SJSA1 (cell line): ENCODE data around the gene KRIT1. TPM values are rescaled to one million over a fixed set of nuclear protein-coding genes. Genes with fewer than 3 reads are reported as not detected.
A peak's percentile ranks its signal among the peaks of the same experiment; 100 is the strongest.
"Not testable (repeated sequence)": the region's sequence is repeated elsewhere in the genome, so short reads cannot be mapped to it uniquely, and the experiment has no call there.

Experiments used
- DNase-seq, 2 experiments: peaks; one replicate each; pipeline ENCODE4 v3.0.0-alpha.2; 2015 to 2020; ENCODE audit warnings: low spot score in 2 of 2, low read depth in 1 of 2
- H3K27ac ChIP-seq: fragments of 250-450 bp; sonication (Bioruptor Pico); 2 replicates; pipeline ENCODE4 v1.5.1; 2020; ENCODE audit warnings: mild to moderate bottlenecking, moderate library complexity
- H3K27me3 ChIP-seq: fragments of 250-450 bp; sonication (Bioruptor Pico); replicated peaks from 2 replicates; pipeline ENCODE4 v1.5.1; 2020; ENCODE audit warnings: mild to moderate bottlenecking, moderate library complexity
- H3K36me3 ChIP-seq: fragments of 250-450 bp; sonication (Bioruptor Pico); 2 replicates; pipeline ENCODE4 v1.5.1; 2020; ENCODE audit warnings: mild to moderate bottlenecking
- H3K4me1 ChIP-seq: fragments of 250-450 bp; sonication (Bioruptor Pico); replicated peaks from 2 replicates; pipeline ENCODE4 v1.6.1; 2021; ENCODE audit warnings: mild to moderate bottlenecking
- H3K4me3 ChIP-seq: fragments of 250-450 bp; sonication (Bioruptor Pico); 2 replicates; pipeline ENCODE4 v1.5.1; 2020; ENCODE audit warnings: mild to moderate bottlenecking
- H3K9me3 ChIP-seq: fragments of 250-450 bp; sonication (Bioruptor Pico); replicated peaks from 2 replicates; pipeline ENCODE4 v1.5.1; 2020; ENCODE audit warnings: mild to moderate bottlenecking
- total RNA-seq: library from RNA; depleted of rRNA; stranded (reverse); fragments of >200 nt; shearing (Covaris generic); gene quantifications from 2 replicates; pipeline ENCODE4 v1.2.3, GENCODE V29; 2014

The KRIT1 gene
- total RNA-seq, 1 experiment from 2014 or later: 42.0 TPM

DNA sequence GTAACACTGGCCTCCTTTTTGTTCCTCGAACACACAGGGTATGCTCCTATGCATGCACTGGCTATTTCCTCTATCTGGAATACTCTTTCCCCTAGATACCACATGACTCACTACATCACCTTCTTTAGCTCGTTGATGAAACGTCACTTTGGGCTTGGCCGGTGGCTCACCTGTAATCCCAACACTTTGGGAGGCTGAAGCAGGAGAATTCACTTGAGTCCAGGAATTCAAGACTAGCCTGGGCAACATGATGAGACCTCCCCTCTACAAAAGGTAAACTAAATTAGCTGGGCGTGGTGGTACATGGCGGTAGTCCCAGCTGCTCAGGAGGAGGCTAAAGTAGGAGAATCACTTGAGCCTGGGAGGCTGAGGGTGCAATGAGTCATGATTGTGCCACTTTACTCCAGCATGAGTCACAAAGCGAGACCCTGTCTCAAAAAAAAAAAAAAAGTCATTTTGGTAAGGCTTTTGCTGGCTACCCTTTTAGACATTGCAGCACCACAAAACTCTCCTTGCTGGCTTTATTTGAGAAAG is 14.6 kb upstream of the KRIT1 start:
- Histone ChIP-seq H3K27me3 (no peaks in the 10 kb centered on the region), H3K27ac (no peak overlapping the region), H3K36me3 (0 out of 2 replicates have a peak, but pooled peaks cover 3% of the 10 kb centered on the region), H3K4me1 (peaks cover 22% of the 10 kb centered on the region), H3K4me3 (no peak overlapping the region), H3K9me3 (no peaks in the 10 kb centered on the region)
- DNase-seq: peak; percentile 50 to 54

DNA sequence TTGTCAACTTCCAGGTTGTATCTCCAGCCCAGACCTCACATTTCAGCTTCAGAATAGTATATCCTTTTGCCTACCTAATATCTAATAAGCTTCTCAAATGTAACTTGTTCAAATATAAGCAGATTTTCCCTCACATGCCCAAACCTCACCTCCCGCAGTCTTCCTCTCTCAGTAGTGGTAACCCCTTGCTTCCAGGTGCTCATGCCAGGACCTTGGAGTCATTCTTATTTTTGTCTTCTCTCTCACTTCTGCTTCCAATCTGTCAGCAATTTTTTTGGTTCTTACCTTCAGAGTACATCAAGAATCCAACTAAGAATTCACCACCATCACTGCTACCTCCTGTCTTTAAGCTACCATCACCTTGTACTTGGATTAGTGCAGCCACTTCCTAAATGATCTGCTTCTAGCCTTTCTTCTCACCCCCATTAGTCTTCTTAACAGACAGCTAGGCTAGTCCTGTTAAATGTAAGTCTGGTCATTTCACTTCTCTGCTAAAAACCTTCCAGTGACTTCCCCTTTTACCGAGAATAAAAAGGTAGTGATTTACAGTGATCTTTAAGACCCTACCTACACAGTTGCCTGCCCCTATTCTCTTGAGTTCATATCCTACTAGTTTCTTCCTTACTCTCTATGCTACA is 14.0 kb upstream of the KRIT1 start:
- H3K4me3 ChIP-seq: no peak overlapping the region
- no peak overlapping the region for H3K27ac ChIP-seq

DNA sequence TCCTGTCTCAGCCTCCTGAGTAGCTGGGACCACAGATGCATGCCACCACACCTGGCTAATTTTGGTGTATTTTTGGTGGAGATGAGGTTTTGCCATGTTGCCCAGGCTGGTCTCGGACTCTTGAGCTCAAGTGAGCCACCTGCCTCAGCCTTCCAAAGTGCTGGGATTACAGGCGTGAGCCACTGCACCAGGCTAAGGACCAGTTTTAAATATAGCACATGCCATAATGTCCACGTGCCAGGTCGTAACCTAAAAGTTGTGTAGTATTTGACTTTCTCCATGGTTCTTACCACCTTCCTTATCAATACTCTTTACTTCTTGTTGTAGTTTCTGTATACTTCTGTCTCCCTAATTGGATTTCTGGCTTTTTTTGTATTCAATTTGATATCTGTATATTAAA is 13.3 kb upstream of the KRIT1 start:
- Histone ChIP-seq H3K36me3 (peaks cover 4% of the 10 kb centered on the region; the same call in 1 of the 2 replicates), H3K9me3 (no peaks in the 10 kb centered on the region), H3K4me1 (peaks cover 31% of the 10 kb centered on the region), H3K4me3 (no peak overlapping the region), H3K27me3 (no peaks in the 10 kb centered on the region), H3K27ac (no peak overlapping the region)
- DNase-seq: no peak

More for the DNA sequence above, 14.0 kb upstream of the KRIT1 start:
- H3K9me3 ChIP-seq: no peaks in the 10 kb centered on the region
- no peak for DNase-seq
- peaks cover 26% of the 10 kb centered on the region for H3K4me1 ChIP-seq
- H3K27me3 ChIP-seq: no peaks in the 10 kb centered on the region
- 0 out of 2 replicates have a peak, but pooled peaks cover 3% of the 10 kb centered on the region for H3K36me3 ChIP-seq

DNA sequence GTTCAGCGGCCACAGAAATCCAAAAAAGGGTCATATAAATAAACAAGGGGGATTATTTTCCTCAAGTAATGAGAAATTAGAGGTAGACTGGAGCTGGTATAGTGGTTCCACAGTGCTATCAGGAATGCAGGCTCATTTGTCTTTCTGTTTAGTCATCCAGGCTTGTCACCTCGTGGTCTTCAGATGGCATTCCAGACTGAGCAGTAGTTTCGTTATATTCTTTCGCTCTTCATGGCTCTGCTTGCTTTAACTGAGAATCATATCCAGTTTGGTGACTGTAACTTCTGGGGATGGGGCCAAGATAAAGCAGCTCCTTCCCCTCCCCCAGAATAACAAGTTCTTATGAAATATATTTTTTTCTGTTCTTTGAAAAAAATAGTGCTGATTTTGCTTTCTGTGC is 9.6 kb upstream of the KRIT1 start:
- peaks cover 15% of the 10 kb centered on the region for H3K36me3 ChIP-seq
- peak overlapping the region; percentile 74 for H3K27ac ChIP-seq
- no peaks in the 10 kb centered on the region for H3K9me3 ChIP-seq
- H3K4me3 ChIP-seq: 0 out of 2 replicates have a peak overlapping the region, but pooled peaks have one; percentile 2
- peak; percentile 68 to 78 for DNase-seq
- no peaks in the 10 kb centered on the region for H3K27me3 ChIP-seq
- peaks cover 25% of the 10 kb centered on the region for H3K4me1 ChIP-seq

DNA sequence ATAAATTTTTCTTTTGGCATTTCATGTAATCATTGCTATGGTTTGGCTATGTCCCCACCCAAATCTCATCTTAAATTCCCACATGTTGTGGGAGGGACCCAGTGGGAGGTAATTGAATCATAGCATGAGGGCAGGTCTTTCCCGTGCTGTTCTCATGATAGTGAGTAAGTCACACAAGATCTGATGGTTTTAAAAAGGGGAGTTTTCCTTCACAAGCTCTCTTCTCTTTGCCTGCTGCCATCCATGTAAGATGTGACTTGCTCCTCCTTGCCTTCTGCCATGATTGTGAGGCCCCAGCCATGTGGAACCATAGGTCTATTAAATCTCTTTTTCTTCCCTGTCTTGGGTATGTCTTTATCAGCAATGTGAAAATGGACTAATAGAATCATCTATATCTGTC is 9.1 kb upstream of the KRIT1 start:
- H3K36me3 ChIP-seq: peaks cover 13% of the 10 kb centered on the region
- not testable (repeated sequence) for DNase-seq, H3K27me3 ChIP-seq, H3K4me3 ChIP-seq, H3K9me3 ChIP-seq
- H3K27ac ChIP-seq: peak overlapping the region; percentile 74
- H3K4me1 ChIP-seq: peaks cover 20% of the 10 kb centered on the region

DNA sequence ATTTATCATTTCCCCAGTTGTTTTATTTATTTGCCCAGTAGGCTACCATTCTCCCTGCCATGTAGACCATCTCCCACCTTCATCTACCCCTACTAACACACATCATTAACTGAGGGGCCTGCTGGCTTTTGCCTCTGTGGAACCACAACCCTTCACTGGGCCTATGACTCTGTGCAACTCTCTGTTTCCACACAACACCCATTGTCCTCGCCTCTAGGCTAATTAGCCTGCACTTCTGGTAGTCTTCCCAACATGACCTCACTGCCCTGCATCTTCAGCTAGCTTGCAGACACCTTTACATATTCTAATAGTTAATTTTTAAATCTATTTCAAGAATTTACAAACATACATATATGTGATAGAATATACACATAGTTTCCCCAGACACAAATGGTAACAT is 7.5 kb upstream of the KRIT1 start:
- no peaks in the 10 kb centered on the region for H3K27me3 ChIP-seq
- no peak overlapping the region for H3K27ac ChIP-seq
- peaks cover 12% of the 10 kb centered on the region for H3K36me3 ChIP-seq
- no peak overlapping the region for H3K4me3 ChIP-seq
- no peak for DNase-seq
- no peaks in the 10 kb centered on the region for H3K9me3 ChIP-seq
- H3K4me1 ChIP-seq: peaks cover 17% of the 10 kb centered on the region

DNA sequence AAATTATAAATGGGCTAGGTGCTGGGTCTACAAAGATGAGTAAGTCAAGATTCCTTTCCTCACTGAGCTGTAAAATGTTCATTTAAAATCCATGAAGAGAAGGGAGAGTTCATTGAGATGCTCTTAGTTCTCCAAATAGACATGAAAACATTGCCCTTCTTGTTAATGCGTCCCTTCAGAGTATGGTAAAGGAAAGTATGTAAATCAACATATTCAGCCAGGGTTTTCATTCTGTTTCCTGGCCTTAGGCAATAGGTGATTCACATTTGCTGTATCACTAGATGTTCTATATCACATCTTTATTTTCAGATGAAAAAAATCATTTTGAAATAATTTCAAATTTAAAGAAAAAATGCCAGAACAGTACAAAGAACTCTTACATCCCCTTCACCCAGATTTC is 5.5 kb upstream of the KRIT1 start:
- H3K4me3 ChIP-seq: no peak overlapping the region
- H3K9me3 ChIP-seq: no peaks in the 10 kb centered on the region
- H3K36me3 ChIP-seq: peaks cover 15% of the 10 kb centered on the region
- peaks cover 16% of the 10 kb centered on the region for H3K4me1 ChIP-seq
- DNase-seq: no peak
- no peak overlapping the region for H3K27ac ChIP-seq
- H3K27me3 ChIP-seq: no peaks in the 10 kb centered on the region

DNA sequence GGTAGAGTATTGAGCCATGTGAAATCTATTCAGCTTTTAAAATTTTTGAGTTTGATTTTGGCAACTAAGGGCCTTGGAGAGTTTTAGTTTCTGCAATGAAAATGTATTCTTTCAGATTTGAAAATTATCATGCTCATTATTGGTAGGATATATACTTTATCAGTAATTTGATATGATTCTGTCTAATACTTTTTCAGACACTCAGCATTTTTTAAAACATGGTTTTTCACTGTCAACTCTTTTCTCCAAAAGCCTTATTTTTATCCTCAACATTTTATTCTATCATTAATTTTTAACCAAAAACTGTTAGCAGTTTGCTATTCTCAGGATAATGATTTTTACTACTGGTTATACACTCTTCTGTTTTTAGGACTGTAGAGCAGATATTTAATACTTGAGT is 4.9 kb upstream of the KRIT1 start:
- peaks cover 10% of the 10 kb centered on the region for H3K4me1 ChIP-seq
- no peak for DNase-seq
- H3K9me3 ChIP-seq: no peaks in the 10 kb centered on the region
- no peak overlapping the region for H3K27ac ChIP-seq
- peaks cover 21% of the 10 kb centered on the region for H3K36me3 ChIP-seq
- no peaks in the 10 kb centered on the region for H3K27me3 ChIP-seq
- H3K4me3 ChIP-seq: no peak overlapping the region

DNA sequence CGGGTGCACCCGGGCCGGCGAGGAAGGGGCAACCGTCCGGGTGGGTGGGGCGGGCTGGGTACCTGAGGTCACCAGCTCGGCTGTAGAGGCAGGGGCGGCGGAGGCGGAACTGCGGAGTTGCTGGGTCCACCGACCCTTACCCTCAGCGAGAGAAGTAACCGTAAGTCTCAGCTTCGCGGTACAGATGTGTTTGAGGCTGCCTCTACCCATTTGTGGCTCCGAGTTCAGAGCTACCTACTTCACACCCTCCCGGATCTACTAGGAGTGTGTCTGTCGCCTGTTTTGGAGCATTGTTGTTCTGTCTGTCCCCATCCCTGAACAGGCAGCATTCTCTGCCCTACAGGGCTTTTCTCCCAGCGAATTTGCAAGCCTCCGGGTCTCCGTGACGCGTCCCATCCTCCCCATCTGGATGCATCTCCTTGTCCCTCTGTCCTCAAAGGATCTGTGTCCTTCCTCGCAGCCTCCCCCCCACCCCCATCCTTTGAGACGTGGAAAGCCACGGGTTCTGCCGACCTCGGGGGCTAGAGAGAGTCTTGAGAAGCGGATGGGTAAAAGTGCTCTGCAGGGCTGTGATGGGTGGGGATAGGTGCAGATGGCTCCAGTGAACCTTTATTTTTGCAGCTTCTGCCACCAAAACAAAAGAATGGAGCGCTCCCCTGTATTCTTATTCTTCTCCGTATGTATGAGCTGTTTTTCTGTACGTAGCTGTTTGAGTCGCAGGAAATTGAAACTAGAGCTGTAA is 817 bp upstream of the KRIT1 start:
- peaks cover 27% of the 10 kb centered on the region for H3K36me3 ChIP-seq
- no peaks in the 10 kb centered on the region for H3K9me3 ChIP-seq
- H3K4me1 ChIP-seq: peaks cover 13% of the 10 kb centered on the region
- H3K4me3 ChIP-seq: peak overlapping the region; percentile 87
- peak; percentile 43 to 44 for DNase-seq
- H3K27ac ChIP-seq: peak overlapping the region; percentile 89
- no peaks in the 10 kb centered on the region for H3K27me3 ChIP-seq

DNA sequence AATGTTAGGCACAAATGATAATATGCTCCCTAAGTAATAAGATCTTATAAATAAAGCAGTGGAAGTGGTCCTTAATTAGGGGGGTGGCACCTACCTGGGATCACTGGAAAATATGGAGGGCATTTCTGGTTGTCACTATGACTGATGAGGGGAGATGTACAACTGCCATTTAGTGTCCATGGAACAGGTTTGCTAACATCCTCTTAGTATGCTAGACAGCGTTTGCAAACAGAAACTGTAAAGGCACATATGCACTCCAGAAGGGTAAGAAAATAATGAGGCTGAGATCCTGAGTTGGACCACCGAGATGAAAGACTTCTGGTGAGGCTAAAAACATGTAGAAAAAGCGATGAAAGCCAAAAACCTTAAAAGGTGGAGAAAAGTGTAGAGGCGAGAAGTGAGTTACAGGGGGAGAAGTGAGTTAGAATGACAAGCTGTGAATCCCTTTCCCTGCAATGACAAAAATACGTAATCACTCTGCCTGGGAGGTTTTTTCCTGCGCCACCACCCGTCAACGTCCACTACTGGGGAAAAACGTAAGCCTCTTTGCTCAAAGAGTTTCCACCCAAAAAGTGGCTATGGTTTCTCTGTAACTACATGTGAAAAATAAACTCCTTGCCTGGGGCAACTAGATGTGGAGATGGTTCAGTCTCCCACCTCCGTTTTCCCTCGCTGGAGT is 767 bp downstream of the KRIT1 start:
- Histone ChIP-seq H3K27me3 (no peaks in the 10 kb centered on the region), H3K36me3 (peaks cover 42% of the 10 kb centered on the region), H3K4me3 (peak overlapping the region; percentile 87), H3K27ac (peak overlapping the region; percentile 89), H3K9me3 (no peaks in the 10 kb centered on the region), H3K4me1 (peaks cover 13% of the 10 kb centered on the region)
- DNase-seq: peak in 1 of 2 experiments; percentile 61

DNA sequence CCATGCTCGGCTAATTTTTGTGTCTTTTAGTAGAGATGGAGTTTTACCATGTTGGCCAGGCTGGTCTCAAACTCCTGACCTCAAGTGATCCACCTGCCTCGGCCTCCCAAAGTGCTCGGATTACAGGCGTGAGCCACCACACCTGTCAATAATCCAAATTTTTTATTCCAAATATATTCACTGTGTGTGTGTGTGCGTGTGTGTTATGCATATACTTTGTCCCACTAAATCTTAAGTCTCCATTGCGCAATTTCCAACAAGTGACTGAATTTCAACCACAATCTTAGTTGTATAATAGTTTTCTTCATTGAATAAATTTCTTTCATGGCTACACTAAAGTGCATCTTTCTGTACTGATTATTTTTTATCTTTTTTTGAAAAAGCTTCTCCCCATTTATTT is 2.7 kb downstream of the KRIT1 start:
- Histone ChIP-seq H3K4me1 (peaks cover 13% of the 10 kb centered on the region), H3K4me3 (no peak overlapping the region), H3K27me3 (no peaks in the 10 kb centered on the region), H3K9me3 (no peaks in the 10 kb centered on the region), H3K36me3 (peaks cover 60% of the 10 kb centered on the region), H3K27ac (no peak overlapping the region)
- DNase-seq: no peak

DNA sequence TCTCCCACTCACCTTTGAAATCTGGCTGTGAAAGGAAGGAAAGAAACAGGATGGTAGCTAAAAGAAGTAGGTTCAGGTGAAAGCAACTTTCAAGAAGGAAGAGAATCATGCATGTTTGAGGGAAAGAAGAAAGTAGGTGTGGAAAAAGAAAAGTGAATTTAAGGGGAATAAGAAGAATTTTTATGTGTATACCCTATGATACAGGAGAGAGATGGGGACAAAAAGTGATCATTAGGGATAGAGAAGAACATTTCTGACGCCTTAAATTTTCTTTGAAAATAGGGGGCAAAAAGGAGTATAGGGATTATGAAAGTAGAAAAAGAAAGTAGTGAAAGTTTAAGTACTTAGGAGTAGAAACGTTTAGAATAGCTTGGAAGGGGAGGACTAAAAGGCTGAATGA is 15.2 kb downstream of the KRIT1 start:
- H3K4me3 ChIP-seq: no peak overlapping the region
- no peaks in the 10 kb centered on the region for H3K4me1 ChIP-seq
- H3K36me3 ChIP-seq: peaks cover 59% of the 10 kb centered on the region
- no peak overlapping the region for H3K27ac ChIP-seq
- DNase-seq: no peak
- no peaks in the 10 kb centered on the region for H3K27me3 ChIP-seq
- H3K9me3 ChIP-seq: no peaks in the 10 kb centered on the region

DNA sequence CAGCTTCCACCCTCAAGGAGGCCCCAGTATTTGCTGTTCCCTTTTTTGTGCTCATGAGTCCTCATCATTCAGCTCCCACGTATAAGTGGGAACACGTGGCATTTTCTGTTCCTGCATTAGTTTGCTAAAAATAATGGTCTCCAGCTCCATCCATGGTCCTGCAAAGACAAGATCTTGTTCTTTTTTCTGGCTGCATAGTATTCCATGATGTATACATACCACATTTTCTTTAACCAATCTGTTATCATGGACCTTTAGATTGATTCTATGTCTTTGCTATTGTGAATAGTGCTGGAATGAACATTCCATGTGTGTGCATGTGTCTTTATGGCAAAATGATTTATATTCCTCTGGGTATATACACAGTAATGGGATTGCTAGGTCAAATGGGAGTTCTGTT is 17.0 kb downstream of the KRIT1 start:
- Histone ChIP-seq H3K36me3 (peaks cover 57% of the 10 kb centered on the region), H3K4me3 (no peak overlapping the region), H3K4me1 (no peaks in the 10 kb centered on the region), H3K9me3 (no peaks in the 10 kb centered on the region), H3K27ac (no peak overlapping the region), H3K27me3 (no peaks in the 10 kb centered on the region)
- DNase-seq: no peak

DNA sequence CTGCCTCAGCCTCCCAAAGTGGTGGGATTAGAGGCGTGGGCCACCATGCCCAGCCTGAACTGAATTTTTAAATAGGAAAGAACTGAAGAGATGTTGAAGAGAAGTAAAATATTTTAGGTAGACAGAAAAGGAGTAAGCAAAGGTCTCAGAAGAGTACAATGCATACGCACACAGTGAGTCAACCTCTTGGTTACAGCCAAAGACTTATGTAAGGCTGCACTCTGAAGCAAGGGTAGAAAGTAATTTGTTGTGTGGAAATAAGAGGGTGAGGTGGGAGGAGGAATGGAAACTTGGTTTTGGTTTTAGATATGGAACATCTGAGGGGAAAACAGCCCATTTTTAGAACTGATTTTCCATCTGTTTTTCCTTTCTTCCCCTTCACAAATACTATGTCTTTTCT is 17.6 kb downstream of the KRIT1 start:
- peaks cover 56% of the 10 kb centered on the region for H3K36me3 ChIP-seq
- H3K4me1 ChIP-seq: no peaks in the 10 kb centered on the region
- H3K9me3 ChIP-seq: no peaks in the 10 kb centered on the region
- H3K27me3 ChIP-seq: no peaks in the 10 kb centered on the region
- no peak for DNase-seq
- H3K27ac ChIP-seq: no peak overlapping the region
- no peak overlapping the region for H3K4me3 ChIP-seq
